ENCODE results near the gene OR2S2. TPM values are rescaled to one million over a fixed set of nuclear protein-coding genes. Genes with fewer than 3 reads are reported as not detected.
"Not testable (repeated sequence)": the region's sequence is repeated elsewhere in the genome, so short reads cannot be mapped to it uniquely, and the experiment has no call there.

OR2S2 gene
- total RNA-seq, 1 donor from 2014 or later = not detected

- Mint-ChIP-seq H3K4me1 (peaks cover 6% of the 10 kb centered on the region), H3K36me3 (no peaks in the 10 kb centered on the region), H3K27ac (no peak overlapping the region), H3K9me3 (peaks cover 6% of the 10 kb centered on the region), H3K4me3 (no peak overlapping the region), H3K27me3 (ENCODE audit: low read depth) (peaks cover 19% of the 10 kb centered on the region)
- TF ChIP-seq, protein P1, sequence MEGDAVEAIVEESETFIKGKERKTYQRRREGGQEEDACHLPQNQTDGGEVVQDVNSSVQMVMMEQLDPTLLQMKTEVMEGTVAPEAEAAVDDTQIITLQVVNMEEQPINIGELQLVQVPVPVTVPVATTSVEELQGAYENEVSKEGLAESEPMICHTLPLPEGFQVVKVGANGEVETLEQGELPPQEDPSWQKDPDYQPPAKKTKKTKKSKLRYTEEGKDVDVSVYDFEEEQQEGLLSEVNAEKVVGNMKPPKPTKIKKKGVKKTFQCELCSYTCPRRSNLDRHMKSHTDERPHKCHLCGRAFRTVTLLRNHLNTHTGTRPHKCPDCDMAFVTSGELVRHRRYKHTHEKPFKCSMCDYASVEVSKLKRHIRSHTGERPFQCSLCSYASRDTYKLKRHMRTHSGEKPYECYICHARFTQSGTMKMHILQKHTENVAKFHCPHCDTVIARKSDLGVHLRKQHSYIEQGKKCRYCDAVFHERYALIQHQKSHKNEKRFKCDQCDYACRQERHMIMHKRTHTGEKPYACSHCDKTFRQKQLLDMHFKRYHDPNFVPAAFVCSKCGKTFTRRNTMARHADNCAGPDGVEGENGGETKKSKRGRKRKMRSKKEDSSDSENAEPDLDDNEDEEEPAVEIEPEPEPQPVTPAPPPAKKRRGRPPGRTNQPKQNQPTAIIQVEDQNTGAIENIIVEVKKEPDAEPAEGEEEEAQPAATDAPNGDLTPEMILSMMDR (IDR thresholded peaks at IDR 0.05; ENCODE audit: unreplicated experiment) = no peak
- no peak for DNase-seq (ENCODE audit: low spot score in 2 of 2, unreplicated experiment in 2 of 2)
Observed at GRCh38 chr9:35935755-35936509, 22.0 kb downstream of the OR2S2 start.

- peaks cover 19% of the 10 kb centered on the region for H3K27me3 Mint-ChIP-seq (ENCODE audit: low read depth)
- peaks cover 4% of the 10 kb centered on the region for H3K4me1 Mint-ChIP-seq
- no peak overlapping the region for H3K27ac Mint-ChIP-seq
- no peak overlapping the region for H3K4me3 Mint-ChIP-seq
- H3K36me3 Mint-ChIP-seq = no peaks in the 10 kb centered on the region
- no peak for DNase-seq (ENCODE audit: low spot score in 2 of 2, unreplicated experiment in 2 of 2)
- TF ChIP-seq, protein P1 (IDR thresholded peaks at IDR 0.05; ENCODE audit: unreplicated experiment) = no peak
- peaks cover 6% of the 10 kb centered on the region for H3K9me3 Mint-ChIP-seq
Observed at GRCh38 chr9:35935261-35935660, 22.7 kb downstream of the OR2S2 start.

DNA sequence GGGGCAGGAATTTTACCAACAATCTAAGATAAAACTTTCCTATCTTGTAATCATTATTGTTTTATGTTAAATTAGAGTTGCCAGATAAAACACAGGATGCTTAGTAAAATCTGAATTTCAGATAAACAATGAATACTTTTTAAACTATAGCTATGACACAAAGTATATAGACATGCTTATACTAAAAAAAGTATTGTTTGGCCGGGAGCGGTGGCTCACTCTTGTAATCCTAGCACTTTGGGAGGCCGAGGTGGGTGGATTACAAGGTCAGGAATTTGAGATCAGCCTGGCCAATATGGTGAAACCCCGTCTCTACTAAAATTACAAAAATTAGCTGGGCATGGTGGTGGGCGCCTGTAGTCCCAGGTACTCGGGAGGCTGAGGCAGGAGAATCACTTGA is 23.9 kb downstream of the OR2S2 start:
- peaks cover 25% of the 10 kb centered on the region for H3K27me3 Mint-ChIP-seq (ENCODE audit: low read depth)
- not testable (repeated sequence) for DNase-seq (ENCODE audit: low spot score in 2 of 2, unreplicated experiment in 2 of 2); H3K36me3 Mint-ChIP-seq; H3K9me3 Mint-ChIP-seq; H3K4me1 Mint-ChIP-seq; H3K4me3 Mint-ChIP-seq; H3K27ac Mint-ChIP-seq

DNA sequence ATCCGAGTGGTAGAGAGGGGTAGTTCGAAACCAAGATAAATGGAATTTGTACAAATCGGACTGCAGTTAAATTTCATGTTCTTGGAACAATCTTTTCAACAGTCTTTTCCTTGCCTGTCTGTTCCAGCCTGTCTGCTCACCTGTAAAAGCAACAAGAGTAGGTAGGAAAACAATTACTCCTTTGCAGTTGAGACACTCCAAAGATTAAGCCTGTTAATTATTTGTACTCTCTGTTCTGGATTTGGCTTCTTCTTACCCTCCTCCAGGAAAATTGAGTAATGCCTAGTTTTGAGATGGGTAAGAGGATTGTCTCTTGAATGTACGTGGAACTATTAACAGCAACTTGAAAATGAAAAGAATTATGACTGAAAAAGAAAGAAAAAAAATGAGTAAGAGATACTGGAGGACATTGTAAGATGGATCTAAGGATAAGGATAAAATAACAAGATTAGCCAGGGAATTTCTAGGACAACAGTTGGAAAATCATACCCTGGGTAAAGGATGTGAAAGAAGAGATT is 24.3 kb downstream of the OR2S2 start:
- TF ChIP-seq, protein P1 (IDR thresholded peaks at IDR 0.05; ENCODE audit: unreplicated experiment) = no peak
- no peak for DNase-seq (ENCODE audit: low spot score in 2 of 2, unreplicated experiment in 2 of 2)
- peaks cover 6% of the 10 kb centered on the region for H3K9me3 Mint-ChIP-seq
- H3K27me3 Mint-ChIP-seq (ENCODE audit: low read depth) = peaks cover 29% of the 10 kb centered on the region
- no peaks in the 10 kb centered on the region for H3K36me3 Mint-ChIP-seq
- no peak overlapping the region for H3K27ac Mint-ChIP-seq
- no peak overlapping the region for H3K4me3 Mint-ChIP-seq
- H3K4me1 Mint-ChIP-seq = peaks cover 4% of the 10 kb centered on the region

DNA sequence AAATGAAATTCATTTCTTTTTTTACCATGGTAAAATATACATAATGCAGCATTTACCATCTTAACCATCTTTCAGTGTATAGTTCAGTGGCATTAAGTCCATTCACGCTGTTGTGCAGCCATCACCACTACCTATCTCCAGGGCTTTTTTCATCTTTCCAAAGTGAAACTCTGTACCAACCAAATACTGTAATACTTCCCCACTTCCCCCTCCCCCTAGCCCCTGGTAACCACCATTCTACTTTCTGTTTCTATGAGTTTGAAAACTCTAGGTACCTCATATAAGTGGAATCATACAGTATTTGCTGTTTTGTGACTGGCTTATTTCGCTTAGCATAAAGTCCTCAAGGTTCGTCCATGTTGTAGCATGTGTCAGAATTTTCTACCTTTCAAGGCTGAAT is 25.2 kb downstream of the OR2S2 start:
- Mint-ChIP-seq H3K9me3 (peaks cover 6% of the 10 kb centered on the region), H3K4me3 (no peak overlapping the region), H3K27me3 (ENCODE audit: low read depth) (peaks cover 29% of the 10 kb centered on the region), H3K4me1 (peaks cover 4% of the 10 kb centered on the region), H3K36me3 (no peaks in the 10 kb centered on the region), H3K27ac (no peak overlapping the region)
- DNase-seq (ENCODE audit: low spot score in 2 of 2, unreplicated experiment in 2 of 2) = no peak
- TF ChIP-seq, protein P1 (IDR thresholded peaks at IDR 0.05; ENCODE audit: unreplicated experiment) = no peak

GRCh38 chr9:35930989-35931388 is 27.0 kb downstream of the OR2S2 start:
- H3K4me1 Mint-ChIP-seq = peaks cover under 1% of the 10 kb centered on the region
- H3K27ac Mint-ChIP-seq = no peak overlapping the region
- H3K4me3 Mint-ChIP-seq = no peak overlapping the region
- no peak for DNase-seq (ENCODE audit: low spot score in 2 of 2, unreplicated experiment in 2 of 2)
- TF ChIP-seq, protein P1 (IDR thresholded peaks at IDR 0.05; ENCODE audit: unreplicated experiment) = no peak
- H3K27me3 Mint-ChIP-seq (ENCODE audit: low read depth) = peaks cover 34% of the 10 kb centered on the region
- no peaks in the 10 kb centered on the region for H3K9me3 Mint-ChIP-seq
- no peaks in the 10 kb centered on the region for H3K36me3 Mint-ChIP-seq

Measured in mesothelial cell of epicardium (in vitro differentiated cells).